LoVo (cell line): ENCODE data around the gene CFB.
"Not testable (repeated sequence)": the region's sequence is repeated elsewhere in the genome, so short reads cannot be mapped to it uniquely, and the experiment has no call there.

Experiments
- DNase-seq: peaks from one replicate; pipeline ENCODE4 v3.0.0-alpha.2; 2016; ENCODE audit warnings: low spot score

Gene CFB

DNA sequence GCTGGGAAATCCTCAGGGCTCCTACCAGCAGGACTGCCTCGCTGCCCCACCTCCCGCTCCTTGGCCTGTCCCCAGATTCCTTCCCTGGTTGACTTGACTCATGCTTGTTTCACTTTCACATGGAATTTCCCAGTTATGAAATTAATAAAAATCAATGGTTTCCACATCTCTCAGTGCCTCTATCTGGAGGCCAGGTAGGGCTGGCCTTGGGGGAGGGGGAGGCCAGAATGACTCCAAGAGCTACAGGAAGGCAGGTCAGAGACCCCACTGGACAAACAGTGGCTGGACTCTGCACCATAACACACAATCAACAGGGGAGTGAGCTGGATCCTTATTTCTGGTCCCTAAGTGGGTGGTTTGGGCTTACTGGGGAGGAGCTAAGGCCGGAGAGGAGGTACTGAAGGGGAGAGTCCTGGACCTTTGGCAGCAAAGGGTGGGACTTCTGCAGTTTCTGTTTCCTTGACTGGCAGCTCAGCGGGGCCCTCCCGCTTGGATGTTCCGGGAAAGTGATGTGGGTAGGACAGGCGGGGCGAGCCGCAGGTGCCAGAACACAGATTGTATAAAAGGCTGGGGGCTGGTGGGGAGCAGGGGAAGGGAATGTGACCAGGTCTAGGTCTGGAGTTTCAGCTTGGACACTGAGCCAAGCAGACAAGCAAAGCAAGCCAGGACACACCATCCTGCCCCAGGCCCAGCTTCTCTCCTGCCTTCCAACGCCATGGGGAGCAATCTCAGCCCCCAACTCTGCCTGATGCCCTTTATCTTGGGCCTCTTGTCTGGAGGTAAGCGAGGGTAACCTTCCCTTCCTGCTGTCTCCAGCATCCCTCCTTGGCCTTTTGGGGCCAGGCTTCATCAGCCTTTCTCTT is at the start of gene CFB:
Gene CFB, plus strand, starts transcription at position 589 of the 863 bp plus-strand sequence. Its CDS starts 127 bp downstream, at position 716.
- DNase-seq, result peak; percentile 58

DNA sequence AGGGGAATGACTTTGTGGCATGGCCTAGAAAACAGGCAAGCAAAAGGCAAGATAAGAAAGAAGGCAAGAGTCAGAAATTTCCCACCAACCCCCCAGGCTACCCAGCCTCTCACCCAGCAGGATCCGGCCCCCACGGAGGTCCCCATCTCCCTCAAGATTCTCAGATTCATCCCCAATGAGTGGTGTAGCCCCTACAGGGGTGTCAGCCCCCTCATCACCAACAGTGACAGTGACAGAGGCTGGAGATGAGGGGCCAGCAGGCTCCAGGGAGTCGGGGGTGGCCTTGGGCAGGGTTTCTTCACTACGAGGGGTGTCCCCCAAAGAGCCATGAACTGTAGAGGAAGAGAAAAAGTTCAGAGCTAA is 49.4 kb upstream of the CFB start:
- no peak for DNase-seq

DNA sequence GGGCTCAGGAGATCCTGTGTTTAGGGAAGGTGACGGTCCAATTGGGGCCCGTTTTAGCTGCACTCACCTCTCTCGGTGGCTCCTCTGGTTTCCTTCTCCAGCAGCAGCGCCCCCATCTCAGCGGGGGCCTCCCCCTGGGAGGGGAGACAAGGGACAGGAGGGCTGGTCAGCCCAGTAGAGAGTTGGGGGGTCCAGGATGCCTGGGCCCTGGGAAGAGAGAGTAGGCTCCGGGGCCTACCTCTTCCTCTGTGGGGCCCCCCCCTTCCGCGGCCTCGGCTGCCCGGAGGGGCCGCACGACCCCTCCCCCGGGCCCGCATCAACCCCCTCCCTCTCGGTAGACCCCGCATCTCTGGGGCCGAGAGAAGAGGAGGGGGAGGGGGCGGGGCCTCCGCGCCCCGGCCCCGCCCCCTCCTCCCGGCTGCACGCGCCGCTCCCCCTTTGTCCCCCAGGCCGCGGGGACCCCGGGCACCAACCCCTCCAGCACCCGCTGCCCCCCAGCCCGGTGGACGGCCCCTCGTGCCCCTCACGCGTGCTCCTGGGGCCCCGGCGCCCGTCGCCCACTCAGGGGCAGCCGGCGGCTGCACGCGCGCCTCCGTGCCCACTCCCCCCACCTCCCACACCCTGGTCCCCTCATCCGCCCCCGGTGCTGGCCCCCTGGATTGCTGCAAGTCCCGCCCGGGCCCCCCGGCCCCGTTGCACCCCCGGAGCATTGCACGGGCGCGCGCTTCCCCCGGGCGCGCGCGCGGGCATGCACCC is 48.9 kb upstream of the CFB start:
- DNase-seq, result no peak

DNA sequence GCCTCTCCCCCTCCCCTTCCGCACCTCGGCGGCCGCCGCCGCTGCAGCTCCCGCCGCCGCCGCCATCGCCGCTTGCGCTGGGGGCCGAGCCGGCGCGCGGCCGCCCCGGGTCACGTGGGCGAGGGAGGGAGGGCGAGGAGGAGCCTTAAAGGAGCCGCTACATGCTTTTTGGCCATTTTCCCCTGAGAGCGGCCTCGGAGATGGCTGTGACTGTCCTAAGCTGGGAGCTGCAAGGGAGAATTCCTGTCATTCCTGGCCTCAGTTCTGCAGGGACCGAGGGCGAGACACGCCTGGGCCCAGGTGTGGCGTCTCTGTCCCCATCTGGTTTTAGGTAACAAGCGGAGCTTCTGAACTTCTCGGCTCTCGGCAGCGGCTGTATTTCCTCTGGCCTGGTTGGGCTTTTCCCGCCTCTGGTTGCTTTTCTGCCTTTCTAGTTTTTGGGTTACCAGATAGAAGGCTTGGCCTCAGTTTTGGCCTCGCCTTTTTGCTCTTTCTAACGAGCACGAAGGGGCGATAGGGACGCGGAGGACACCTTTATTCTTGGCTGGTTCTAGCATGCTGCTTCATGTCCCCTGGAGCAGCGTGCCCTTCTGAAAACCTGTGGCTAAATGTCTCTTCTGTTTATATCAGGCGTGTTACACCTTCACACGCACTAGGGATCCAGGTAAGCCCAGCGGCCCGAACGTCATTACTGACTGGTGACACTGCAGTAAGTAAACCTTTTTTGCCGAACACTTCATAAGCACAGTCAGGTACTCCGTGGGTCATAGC is 48.1 kb upstream of the CFB start, which contains the start of gene EHMT2:
Gene EHMT2, minus strand, starts transcription at position 87 of the 771 bp plus-strand sequence. Its CDS starts 21 bp downstream, at position 66.
- peak; percentile 84 for DNase-seq

DNA sequence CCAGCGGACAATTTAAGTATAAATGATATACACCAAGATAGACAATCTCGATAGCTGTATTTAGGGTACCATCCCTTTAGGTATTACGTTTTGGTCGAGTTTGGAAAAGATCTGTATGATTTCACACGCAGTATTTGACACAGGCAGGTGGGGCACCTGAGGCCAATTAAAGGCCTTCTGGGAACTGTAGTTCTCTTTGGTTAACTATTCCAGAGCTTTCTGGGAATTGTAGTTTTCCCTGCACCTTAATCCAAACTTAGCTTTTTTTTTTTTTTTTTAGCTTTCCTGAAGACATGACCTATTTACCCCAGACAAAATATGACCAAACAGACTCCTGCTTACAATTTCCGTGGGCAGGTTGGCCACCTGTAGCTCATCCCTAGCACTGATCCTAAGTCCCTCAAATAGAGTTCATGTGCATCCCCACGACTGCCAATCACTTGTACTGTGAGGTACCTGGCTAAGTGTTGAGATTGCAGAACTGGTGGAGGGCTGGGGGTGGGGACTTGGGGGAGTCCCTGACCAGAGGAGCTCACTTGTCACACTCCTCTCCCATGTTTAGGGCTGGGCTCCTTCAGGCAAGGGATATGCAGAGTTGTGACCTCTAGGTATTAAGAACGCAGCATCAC is 47.4 kb upstream of the CFB start:
- DNase-seq, result peak; percentile 68

DNA sequence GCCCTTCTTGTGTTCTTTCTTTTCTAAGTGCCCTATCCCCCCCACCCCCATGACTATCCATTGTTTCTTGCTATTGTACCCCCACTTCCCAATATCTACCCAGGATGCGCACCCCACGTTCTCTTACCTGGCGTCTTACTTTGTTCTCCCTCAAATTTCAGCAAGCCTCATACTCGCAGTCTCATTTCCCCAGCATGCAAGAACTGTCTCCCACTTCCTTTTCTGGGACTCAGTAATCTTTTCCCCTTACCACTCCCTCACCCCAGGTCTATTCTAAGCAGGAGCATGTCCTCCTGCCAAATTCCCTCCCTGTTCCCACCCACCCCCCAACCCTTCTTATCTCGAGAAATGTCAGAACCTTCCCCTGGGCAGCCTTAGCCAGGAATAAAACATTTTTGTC is 46.7 kb upstream of the CFB start:
- DNase-seq, result no peak

DNA sequence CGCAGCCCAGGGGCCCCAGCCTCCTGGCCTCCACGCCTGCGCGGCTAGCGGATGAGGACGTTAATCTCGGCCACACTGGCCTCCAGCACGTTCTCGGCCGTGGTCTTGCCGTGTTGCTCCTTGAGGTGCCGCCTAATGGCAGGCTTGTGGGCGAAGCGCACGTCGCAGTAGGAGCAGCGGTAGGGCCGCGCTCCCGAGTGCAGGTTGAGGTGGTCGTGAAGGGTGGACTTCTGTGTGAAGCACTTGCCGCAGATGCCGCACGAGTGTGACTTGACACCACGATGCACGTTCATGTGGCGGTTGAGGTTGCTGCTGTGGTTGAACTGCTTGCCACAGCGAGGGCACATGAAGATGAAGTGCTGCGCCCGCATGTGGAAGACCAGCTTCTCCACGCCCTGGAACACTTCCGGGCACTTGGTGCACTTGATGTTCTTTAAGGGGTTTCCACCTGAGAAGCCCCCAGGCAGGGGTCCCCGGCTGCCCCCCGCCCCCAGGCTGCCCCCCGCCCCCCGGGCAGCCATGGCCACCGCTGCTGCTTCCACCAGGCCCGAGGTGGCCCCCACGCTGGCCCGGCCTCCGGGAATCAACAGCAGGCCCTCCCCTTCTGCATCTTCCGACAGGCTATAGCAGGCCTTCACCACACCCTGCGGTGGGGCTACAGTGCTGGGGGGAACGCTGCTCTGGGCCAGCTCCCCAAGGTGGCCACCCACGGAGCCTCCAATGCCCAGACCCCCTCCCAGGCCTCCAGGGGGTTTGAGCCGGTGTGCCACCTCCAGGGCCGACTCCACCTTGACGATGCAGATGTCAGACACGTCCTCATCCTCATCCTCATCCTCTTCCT is 45.8 kb upstream of the CFB start:
- DNase-seq, result no peak

DNA sequence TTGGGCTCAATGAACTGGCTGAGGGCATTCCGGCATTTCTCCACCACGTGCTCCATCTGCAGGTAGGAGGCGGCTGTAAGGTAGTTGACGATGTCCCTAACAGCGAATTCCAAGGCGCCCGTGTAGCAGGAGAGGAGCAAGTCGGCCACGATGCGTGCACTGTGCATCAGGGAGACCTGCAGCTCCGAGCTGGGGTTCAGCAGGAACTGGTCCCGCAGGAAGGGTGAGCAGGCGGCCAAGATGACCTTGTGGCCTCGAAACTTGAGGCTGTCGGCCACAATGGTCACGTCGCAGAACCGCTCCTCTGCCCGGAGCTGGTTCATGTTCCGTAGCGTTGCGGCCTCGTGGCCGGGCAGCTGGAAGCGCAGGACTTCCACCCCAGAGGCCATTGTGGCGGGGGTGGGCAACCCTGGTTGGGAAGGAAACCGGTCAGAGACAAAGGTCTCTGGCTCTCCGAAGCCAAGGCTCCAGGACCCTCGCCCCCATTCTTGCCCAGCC is 44.9 kb upstream of the CFB start:
- DNase-seq, result no peak

DNA sequence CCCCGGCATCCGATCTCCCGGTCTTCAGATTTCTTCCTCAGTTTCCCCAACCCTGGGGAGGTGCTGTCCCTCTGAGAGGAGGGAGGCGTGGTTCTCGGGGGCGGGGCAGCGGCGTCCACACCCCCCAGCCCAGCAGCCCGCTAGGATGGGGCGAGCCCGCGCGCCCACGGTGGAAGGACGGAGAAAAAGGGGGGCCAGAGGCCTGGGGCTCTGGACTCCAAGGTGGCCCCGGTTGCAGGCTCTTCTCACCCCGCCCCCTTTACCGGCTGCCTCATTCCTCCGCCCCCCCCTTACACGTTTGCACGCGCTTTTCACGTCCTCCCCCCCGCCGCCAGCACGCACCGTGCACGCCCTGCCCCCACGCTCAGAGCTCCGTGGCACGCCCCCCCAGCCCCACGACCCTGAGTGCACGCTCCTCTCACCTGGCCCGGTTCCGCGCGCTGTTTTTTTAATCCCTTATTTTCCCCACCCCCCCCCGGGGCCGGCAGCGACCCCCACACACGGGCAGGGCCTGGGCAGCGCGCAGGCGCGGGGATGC is 44.4 kb upstream of the CFB start:
- peak; percentile 29 for DNase-seq

DNA sequence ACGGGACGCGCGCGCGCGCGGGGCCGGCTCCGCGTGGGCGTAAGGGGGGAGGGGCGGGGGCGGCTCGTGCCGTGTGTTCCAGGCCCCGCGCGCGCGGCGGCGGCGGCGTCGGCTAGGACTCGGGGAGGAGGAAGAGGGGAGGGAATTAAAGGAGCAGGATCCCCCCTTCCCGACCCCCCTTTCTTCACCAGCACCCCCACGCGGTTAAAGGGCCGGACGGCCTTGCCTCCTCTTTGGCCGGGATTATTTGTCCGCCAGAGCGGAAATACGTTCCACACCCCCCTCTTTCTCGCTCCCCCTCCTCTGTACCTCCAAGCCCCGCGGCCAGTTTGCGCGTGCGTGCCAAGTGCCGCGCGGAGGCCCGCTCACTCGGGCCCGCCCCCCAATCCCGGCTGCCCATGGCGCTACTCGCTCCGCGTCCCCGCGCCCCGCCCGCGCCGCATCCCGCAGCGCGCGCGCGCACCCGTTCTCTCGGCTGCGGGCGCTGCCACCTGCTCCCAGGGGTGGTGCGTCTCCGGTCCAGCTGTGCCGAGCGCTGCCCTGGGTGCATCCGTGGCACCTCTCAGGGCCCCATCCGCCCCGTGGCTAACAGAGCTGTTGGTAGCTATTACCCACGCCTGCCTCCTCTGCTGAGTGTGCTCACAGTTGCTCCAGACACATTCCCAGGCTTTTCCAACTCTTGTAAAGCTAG is 43.8 kb upstream of the CFB start, which contains the start of gene ZBTB12:
Gene ZBTB12, minus strand, starts transcription at position 134 of the 691 bp plus-strand sequence. CDS start 781 bp downstream, outside the sequence.
- peak; percentile 92 for DNase-seq

DNA sequence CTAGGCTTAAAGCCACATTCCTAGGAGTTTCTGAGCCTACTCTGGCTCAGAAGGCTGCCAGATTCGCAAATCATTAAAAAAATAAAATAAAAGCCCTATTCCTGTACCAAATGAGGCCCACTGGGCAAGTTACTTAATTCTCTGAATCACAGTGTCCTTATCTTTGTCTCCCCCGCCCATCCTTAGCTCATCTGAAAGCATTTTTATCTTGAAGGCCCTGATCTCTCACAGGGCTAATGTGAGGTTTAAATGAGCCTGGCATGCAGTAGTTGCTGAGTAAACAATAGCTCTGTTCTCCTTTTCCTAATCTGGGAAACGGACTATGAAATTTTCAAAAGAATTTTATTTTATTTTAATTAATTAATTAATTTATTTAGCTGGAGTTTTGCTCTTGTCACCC is 41.9 kb upstream of the CFB start:
- DNase-seq, result no peak

DNA sequence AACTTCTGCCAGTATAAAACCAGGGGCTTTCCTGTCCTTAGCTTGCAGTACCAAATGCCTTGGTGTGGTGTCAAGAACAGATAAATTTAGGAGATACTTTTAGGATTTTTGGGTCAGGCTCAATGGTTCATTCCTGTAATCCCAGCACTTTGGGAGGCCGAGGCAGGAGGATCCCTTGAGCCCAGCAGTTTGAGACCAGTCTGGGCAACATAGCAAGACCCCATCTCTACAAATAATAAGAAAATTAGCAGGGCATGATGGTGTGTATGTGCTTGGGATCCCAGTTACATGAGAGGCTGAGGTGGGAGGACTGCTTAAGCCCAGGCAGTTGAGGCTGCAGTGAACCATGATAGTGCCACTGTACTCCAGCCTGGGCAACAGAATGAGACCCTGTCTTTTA is 40.9 kb upstream of the CFB start:
- DNase-seq, result no peak

DNA sequence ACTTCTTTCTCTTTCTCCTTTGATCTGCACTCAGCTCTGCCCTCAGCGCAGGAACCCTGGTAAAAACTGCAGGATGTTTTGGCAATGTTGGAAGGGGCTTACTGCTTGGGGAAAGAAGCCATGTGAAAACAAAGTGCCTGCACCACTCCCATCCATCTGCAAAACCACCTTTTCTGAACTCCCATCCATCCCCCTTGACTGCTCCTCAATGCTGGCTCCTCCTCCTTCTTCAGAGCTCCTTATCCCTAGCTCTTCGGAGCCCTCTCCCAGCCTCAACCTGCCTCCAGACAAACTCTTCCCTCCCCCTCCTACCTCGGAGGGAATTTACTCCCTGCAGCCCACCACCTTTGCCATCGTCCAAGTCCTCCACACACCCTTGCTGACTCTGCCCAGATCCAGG is 39.8 kb upstream of the CFB start:
- no peak for DNase-seq

DNA sequence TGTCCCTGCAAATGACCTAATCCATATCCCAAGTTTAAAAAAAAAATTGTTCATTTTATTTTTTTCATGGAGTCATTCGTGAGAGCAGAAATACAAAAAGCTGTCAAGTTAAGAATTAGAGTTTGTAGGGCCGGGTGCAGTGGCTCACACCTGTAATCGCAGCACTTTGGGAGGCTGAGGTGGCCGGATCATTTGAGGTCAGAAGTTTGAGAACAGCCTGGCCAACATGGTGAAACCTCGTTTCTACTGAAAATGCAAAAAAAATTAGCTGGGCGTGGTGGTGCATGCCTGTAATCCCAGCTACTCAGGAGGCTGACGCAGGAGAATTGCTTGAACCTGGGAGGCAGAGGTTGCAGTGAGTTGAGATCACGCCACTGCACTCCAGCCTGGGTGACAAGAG is 39.2 kb upstream of the CFB start:
- not testable (repeated sequence) for DNase-seq

DNA sequence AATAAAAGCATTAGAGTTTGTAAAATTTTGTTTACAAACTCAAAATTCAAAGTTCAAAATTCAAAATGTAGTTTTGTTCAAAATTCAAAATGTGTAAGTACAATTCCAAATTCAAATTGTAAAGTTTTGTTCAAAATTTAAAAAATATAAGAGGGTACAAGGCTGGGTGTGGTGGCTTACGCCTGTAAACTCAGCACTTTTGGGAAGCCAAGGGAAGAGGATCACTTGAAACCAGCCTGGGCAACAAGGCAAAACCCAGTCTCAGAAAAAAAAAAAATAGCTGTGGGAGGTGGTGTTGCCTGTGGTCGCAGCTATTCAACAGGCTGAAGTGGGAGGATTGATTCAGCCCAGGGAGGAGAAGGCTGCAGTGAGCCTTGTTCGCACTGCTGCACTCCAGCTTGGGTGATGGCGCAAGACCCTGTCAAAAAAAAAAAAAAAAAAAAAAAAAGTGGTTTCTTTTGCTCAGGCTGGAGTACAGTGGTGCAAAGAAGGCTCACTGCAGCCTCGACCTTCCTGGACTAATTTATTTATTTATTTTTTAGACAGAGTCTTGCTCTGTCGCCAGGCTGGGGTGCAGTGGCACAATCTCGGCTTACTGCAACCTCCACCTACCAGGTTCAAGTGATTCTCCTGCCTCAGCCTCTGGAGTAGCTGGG is 38.6 kb upstream of the CFB start:
- no peak for DNase-seq

DNA sequence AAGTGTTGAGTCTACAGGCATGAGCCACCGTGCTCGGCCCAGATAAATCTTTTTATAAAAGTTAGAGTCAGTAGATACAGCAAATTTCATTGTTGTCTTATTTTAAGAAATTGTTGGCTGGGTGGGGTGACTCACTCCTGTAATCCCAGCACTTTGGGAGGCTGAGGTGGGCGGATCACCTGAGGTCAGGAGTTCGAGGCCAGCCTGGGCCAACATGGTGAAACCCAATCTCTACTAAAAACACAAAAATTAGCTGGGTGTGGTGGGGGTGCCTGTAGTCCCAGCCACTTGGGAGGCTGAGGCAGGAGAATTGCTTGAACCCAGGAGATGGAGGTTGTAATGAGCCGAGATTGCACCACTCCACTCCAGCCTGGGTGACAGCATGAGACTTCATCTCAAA is 37.6 kb upstream of the CFB start:
- not testable (repeated sequence) for DNase-seq

DNA sequence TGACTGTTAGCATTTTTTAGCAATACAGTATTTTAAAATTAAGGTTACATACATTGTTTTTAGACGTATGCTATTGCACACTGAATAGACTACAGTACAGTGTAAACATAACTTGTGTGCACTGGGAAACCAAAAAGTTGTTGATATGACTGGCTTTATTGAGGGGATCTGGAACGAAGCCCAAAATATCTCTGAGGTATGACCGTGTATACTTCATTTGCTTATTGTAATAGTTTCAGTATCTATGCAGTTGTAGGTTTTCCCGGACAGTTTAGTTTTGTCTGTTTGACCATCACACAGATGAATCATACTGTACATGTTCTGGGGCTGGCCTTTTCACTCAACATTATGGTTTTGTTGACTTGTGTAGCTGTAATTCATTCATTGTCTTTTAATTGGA is 37.1 kb upstream of the CFB start:
- DNase-seq, result no peak

DNA sequence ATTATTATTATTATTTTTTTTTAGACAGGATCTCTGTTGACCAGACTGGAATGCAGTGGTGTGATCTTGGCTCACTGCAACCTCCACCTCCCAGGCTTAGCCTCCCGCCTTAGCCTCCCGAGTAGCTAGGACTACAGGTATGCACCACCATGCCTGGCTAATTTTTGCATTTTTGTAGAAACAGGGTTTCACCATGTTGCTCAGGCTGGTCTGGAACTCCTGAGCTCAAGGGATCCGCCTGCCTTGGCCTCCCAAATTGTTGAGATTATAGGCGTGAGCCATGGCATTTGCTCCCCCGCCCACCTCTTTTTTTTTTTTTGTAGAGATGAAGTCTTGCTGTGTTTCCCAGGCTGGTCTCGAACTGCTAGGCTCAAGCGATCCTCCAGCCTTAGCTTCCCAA is 36.6 kb upstream of the CFB start:
- not testable (repeated sequence) for DNase-seq
